Testis (tissue), 3 donors: Measurements from ENCODE around the gene RPTOR. TPM values are rescaled to one million over a fixed set of nuclear protein-coding genes. Genes with fewer than 3 reads are reported as not detected.

Experiments
- DNase-seq: peaks from one replicate; pipeline ENCODE4 v3.0.0-alpha.2; 2019
- H3K27ac ChIP-seq, 2 donors: fragments of 200-600 bp; sonication (generic); one replicate each; pipeline ENCODE4 v1.5.1; 2019
- H3K27me3 ChIP-seq: fragments of 200-600 bp; sonication (generic); one replicate; pipeline ENCODE4 v1.5.1; 2019
- H3K36me3 ChIP-seq: fragments of 200-600 bp; sonication (generic); one replicate; pipeline ENCODE4 v1.5.1; 2017; ENCODE audit warnings: low read depth; ENCODE audit errors: missing control alignments
- H3K4me1 ChIP-seq: fragments of 200-600 bp; sonication (generic); one replicate; pipeline ENCODE4 v1.5.1; 2019
- H3K4me3 ChIP-seq, 2 donors: fragments of 200-600 bp; sonication (generic); one replicate each; pipeline ENCODE4 v1.5.1; 2017 to 2019
- H3K9me3 ChIP-seq: fragments of 200-600 bp; sonication (generic); one replicate; pipeline ENCODE4 v1.5.1; 2017
- POLR2A ChIP-seq: fragments of 450-650 bp; IDR thresholded peaks from one replicate; pipeline ENCODE4 v1.6.1; 2017; ENCODE audit warnings: antibody characterized with exemption, mild to moderate bottlenecking, moderate library complexity
- WGBS, 2 donors: methylation state at CpG; one replicate each; pipeline ENCODE4 v1.1.5; 2018; 5-methylcytosine and 5-hydroxymethylcytosine counted together
- intact Hi-C: fragments of 100-400 bp; cut with DNase I; formaldehyde crosslinking; loops from one replicate; pipeline ENCODE4 v1.15.1; 2023; ENCODE audit warnings: low total_unique reads
- polyA plus RNA-seq: library from polyadenylated mRNA; stranded (reverse); fragments of 350-450 nt; fragmentation: Illumina TruSeq; extraction: RNeasy Lipid Tissue Mini Kit (QIAGEN cat#74804); gene quantifications from one replicate; pipeline ENCODE4 v1.2.3, GENCODE V29; 2014; ENCODE audit warnings: low read depth, low replicate concordance; ENCODE audit not compliant: insufficient read depth
- total RNA-seq, 2 donors: library from RNA; depleted of rRNA; stranded (reverse); fragments of >200 nt; gene quantifications; one replicate each; pipeline ENCODE4 v1.2.3, GENCODE V29; 2016
- TF ChIP-seq, protein P1 (sequence below), 3 experiments: fragments of 450-650 bp in 2 of 3; fragments of 200-600 bp in 1 of 3; sonication (generic) in 1 of 3; IDR thresholded peaks; one replicate each; pipeline ENCODE4 v1.5.1; 2016 to 2019; ENCODE audit warnings: antibody characterized with exemption in 3 of 3, mild to moderate bottlenecking in 2 of 3, moderate library complexity in 1 of 3

RPTOR gene
- total and polyA plus RNA-seq, 3 donors from 2014 or later: 21.8 to 68.3 (median 56.6) TPM

DNA sequence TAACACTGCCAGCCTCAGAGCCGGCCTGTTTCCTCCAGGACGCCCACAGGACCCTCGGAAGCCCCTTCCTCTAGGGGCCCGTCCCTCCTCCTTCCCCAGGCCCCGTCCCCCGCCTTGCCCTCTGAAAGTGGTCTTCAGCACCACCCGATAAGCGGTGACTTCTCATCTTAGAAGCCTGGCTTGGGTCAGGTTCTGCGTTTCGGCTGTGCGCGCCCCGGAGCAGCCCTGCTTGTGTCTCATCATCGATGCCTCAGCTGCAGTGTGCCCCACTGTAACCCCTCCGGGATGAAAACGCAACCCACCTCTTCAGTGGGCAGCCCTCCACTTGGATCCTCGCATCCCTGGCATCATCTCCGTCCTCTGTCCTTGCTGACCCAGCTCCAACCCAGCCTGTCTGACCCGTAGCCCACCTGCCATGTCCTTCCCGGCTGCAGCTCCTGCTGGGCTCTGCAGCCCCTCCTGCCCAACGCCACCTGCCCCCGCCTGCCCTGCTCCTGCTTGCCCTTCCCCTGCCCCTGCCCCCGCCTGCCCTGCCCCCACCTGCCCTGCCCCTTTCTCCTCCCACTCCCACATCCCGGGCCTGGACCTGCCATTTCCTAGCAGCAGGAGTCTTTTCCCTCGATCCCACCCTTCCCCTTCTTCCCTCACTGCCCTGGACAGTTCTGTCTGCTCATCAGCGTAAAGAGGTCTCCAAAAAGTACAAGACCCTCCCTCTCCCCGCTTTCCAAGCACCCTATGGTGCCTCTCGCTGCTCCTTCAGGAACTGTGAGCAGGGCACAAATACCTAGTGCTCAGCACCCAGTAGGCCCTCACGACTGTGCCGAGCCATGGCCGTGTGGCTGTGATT lies 334.5 kb downstream of the RPTOR start:
- no peak for DNase-seq
- WGBS, 2 donors: 88 to 91% methylated on average over 31 of the region's 31 CpGs
- H3K4me1 ChIP-seq: no peaks in the 10 kb centered on the region
- no peaks in the 10 kb centered on the region for H3K27me3 ChIP-seq
- no peak overlapping the region for H3K4me3 ChIP-seq
- H3K9me3 ChIP-seq: no peaks in the 10 kb centered on the region
- no peak for TF ChIP-seq POLR2A
- TF ChIP-seq, protein P1, sequence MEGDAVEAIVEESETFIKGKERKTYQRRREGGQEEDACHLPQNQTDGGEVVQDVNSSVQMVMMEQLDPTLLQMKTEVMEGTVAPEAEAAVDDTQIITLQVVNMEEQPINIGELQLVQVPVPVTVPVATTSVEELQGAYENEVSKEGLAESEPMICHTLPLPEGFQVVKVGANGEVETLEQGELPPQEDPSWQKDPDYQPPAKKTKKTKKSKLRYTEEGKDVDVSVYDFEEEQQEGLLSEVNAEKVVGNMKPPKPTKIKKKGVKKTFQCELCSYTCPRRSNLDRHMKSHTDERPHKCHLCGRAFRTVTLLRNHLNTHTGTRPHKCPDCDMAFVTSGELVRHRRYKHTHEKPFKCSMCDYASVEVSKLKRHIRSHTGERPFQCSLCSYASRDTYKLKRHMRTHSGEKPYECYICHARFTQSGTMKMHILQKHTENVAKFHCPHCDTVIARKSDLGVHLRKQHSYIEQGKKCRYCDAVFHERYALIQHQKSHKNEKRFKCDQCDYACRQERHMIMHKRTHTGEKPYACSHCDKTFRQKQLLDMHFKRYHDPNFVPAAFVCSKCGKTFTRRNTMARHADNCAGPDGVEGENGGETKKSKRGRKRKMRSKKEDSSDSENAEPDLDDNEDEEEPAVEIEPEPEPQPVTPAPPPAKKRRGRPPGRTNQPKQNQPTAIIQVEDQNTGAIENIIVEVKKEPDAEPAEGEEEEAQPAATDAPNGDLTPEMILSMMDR (IDR thresholded peaks at IDR 0.05): no peak
- intact Hi-C loops: no loop called here
- no peaks in the 10 kb centered on the region for H3K36me3 ChIP-seq
- H3K27ac ChIP-seq: no peak overlapping the region

DNA sequence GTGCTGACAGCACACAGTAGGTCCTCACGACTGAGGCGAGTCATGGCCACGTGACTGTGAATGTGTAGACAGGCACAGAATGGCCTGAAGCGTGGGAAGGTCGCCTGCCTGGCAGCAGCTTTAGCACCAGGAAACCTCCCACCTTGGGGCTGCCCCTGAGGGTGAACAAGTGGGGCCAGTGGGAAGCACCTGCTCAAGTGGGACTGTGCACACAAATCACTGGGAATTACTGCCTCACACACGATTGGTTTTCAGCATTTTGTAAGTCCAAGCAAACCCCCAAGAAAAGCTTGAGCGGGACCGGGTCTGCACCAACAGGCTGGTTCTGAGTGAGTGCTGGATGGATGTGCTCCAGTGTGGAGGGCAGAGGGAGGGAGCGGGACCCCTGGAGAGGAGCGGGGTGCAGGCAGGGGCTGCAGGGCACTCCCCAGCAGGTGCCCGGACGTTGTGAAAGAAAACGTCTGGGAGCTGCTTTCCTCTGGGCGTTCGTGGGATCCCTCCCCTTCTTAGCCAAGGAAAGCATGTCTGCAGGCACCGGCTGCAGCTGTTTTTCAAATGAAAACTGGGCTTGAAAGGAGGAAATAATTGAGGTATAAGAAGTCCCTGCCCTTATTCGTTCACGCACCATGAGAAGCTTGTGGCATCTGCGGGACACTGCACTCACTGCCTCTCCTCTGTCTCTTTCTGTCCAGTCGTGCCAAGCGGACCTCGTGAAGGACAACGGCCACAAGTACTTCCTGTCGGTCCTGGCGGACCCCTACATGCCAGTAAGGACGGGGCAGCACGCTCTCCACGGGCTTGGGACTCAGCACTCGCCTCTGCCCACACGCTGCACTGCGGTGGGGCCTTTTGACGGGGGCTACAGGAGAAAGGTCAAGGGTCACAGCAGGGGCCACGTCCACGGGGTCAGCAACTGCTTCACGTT lies 335.3 kb downstream of the RPTOR start:
- Histone ChIP-seq H3K4me1 (no peaks in the 10 kb centered on the region), H3K36me3 (no peaks in the 10 kb centered on the region), H3K9me3 (no peaks in the 10 kb centered on the region), H3K4me3 (no peak overlapping the region), H3K27me3 (no peaks in the 10 kb centered on the region), H3K27ac (no peak overlapping the region)
- no peak for DNase-seq
- no peak for TF ChIP-seq POLR2A
- TF ChIP-seq, protein P1 (IDR thresholded peaks at IDR 0.05): no peak
- WGBS, 2 donors: 79 to 84% methylated on average over 27 to 35 of the region's 35 CpGs
- intact Hi-C loops: no loop called here

DNA sequence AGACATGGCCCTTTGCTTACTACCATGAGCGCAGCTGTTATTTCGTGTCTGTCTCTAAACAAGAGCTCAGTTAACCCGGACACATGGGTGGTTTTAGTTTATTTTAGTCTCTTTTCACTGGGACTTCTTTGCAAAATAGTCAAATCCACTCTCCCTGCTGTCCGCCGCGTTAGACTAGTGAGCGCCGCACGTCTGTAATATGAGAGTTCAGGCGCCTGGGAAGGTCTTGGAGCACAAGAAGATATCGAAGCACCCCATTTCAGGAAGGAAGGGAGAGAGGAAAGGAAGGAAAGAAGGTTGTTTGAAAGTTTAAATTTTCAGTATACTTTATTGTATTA lies 336.0 kb downstream of the RPTOR start:
- 90 to 91% methylated on average over 11 of the region's 11 CpGs for WGBS, 2 donors
- intact Hi-C loops: no loop called here
- no peaks in the 10 kb centered on the region for H3K36me3 ChIP-seq

DNA sequence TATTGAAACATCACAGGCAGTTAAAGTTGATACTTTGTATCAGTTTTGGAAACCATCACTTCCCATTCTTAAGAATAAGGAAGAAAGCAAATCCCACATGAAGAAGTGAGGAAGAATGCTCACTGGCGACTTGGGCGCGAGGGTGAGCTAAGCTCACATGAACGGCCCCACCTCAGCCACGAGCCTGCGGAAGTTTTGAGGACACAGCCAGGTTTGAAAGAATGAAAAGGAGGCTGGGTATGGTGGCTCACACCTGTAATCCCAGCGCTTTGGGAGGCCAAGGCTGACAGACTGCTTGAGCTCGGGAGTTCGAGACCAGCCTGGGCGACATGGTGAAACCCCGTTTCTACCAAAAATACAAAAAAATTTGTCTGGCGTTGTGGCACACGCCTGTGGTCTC lies 336.7 kb downstream of the RPTOR start:
- WGBS, 2 donors: 82 to 88% methylated on average over 13 of the region's 13 CpGs
- Histone ChIP-seq H3K4me1 (no peaks in the 10 kb centered on the region), H3K4me3 (no peak overlapping the region), H3K27me3 (no peaks in the 10 kb centered on the region), H3K36me3 (no peaks in the 10 kb centered on the region), H3K27ac (no peak overlapping the region), H3K9me3 (no peaks in the 10 kb centered on the region)
- no peak for TF ChIP-seq POLR2A
- intact Hi-C loops: no loop called here
- no peak for DNase-seq

More for the DNA sequence above, 336.0 kb downstream of the RPTOR start:
- Histone ChIP-seq H3K4me1 (no peaks in the 10 kb centered on the region), H3K27me3 (no peaks in the 10 kb centered on the region), H3K4me3 (no peak overlapping the region), H3K9me3 (no peaks in the 10 kb centered on the region), H3K27ac (no peak overlapping the region)
- no peak for TF ChIP-seq POLR2A
- TF ChIP-seq, protein P1 (IDR thresholded peaks at IDR 0.05): no peak
- no peak for DNase-seq

DNA sequence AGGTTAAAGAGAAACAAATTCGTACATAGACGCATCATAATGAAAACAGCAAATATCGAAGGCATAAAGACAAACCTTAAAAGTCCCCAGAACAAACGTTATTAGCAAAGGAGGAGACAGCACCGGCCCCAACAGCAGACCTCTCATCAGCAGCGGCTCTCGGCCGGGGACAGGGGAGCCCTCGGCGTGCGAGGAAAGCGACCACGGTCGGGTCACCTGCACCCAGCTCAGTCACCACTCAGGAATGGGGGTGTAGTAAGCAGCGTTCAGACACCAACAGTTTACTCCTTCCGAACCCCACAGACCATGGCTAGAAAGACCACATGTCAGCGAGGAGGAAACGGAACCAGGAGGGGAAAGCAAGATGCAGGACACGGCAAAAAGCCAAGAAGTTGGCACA lies 337.7 kb downstream of the RPTOR start:
- Histone ChIP-seq H3K27me3 (no peaks in the 10 kb centered on the region), H3K27ac (no peak overlapping the region), H3K4me3 (no peak overlapping the region), H3K36me3 (no peaks in the 10 kb centered on the region), H3K9me3 (no peaks in the 10 kb centered on the region), H3K4me1 (no peaks in the 10 kb centered on the region)
- TF ChIP-seq, protein P1 (IDR thresholded peaks at IDR 0.05): no peak
- TF ChIP-seq POLR2A: no peak
- intact Hi-C loops: no loop called here
- 93 to 95% methylated on average over 19 of the region's 19 CpGs for WGBS, 2 donors
- no peak for DNase-seq
